Mesendoderm (in vitro differentiated cells): ENCODE results near the gene TWSG1.

ENCODE experiments used
- DNase-seq: peaks from one replicate; pipeline ENCODE4 v3.0.0; 2013
- H2AK5ac ChIP-seq: 2 replicates; pipeline ENCODE4 v1.6.1; 2013; ENCODE audit warnings: low read length, inconsistent platforms
- H2BK120ac ChIP-seq: 2 replicates; pipeline ENCODE4 v1.6.1; 2013; ENCODE audit warnings: low read depth, mild to moderate bottlenecking, low read length, moderate library complexity, mixed read lengths
- H2BK15ac ChIP-seq: replicated peaks from 2 replicates; pipeline ENCODE4 v1.6.1; 2013; ENCODE audit warnings: low read depth, mild to moderate bottlenecking, moderate library complexity
- H2BK5ac ChIP-seq: 2 replicates; pipeline ENCODE4 v1.6.1; 2013; ENCODE audit warnings: low read length, inconsistent platforms
- H3K18ac ChIP-seq: 2 replicates; pipeline ENCODE4 v1.6.1; 2013; ENCODE audit warnings: mild to moderate bottlenecking, low read length, mixed read lengths
- H3K23ac ChIP-seq: one replicate; pipeline ENCODE4 v1.6.1; 2013; ENCODE audit warnings: low read length
- H3K27ac ChIP-seq: 2 replicates; pipeline ENCODE4 v1.5.1; 2013; ENCODE audit warnings: low read depth, mild to moderate bottlenecking, inconsistent platforms, low read length, moderate library complexity
- H3K27me3 ChIP-seq: 2 replicates; pipeline ENCODE4 v1.6.1; 2013; ENCODE audit warnings: low read length, control low read depth, mild to moderate bottlenecking, inconsistent platforms; ENCODE audit not compliant: insufficient read depth, poor library complexity
- H3K36me3 ChIP-seq: 2 replicates; pipeline ENCODE4 v1.6.1; 2013; ENCODE audit warnings: low read length, inconsistent platforms; ENCODE audit not compliant: control insufficient read depth, insufficient read depth
- H3K4ac ChIP-seq: one replicate; pipeline ENCODE4 v1.6.1; 2013; ENCODE audit warnings: low read depth, mild to moderate bottlenecking, low read length, moderate library complexity
- H3K4me1 ChIP-seq: 2 replicates; pipeline ENCODE4 v1.6.1; 2013; ENCODE audit warnings: low read depth, low read length, inconsistent platforms; ENCODE audit not compliant: control insufficient read depth
- H3K4me2 ChIP-seq: 2 replicates; pipeline ENCODE4 v1.6.1; 2013; ENCODE audit warnings: low read length
- H3K4me3 ChIP-seq: 2 replicates; pipeline ENCODE4 v1.5.1; 2013; ENCODE audit warnings: mild to moderate bottlenecking, low read length
- H3K56ac ChIP-seq: one replicate; pipeline ENCODE4 v1.6.1; 2013; ENCODE audit warnings: low read length
- H3K79me1 ChIP-seq: 2 replicates; pipeline ENCODE4 v1.6.1; 2013; ENCODE audit warnings: low read length, inconsistent platforms
- H3K79me2 ChIP-seq: 2 replicates; pipeline ENCODE4 v1.6.1; 2013; ENCODE audit warnings: mild to moderate bottlenecking, low read length; ENCODE audit not compliant: control insufficient read depth, insufficient read depth
- H3K9ac ChIP-seq: 2 replicates; pipeline ENCODE4 v1.6.1; 2013; ENCODE audit warnings: low read length, inconsistent platforms
- H4K5ac ChIP-seq: one replicate; pipeline ENCODE4 v1.6.1; 2013; ENCODE audit warnings: low read length
- H4K8ac ChIP-seq: one replicate; pipeline ENCODE4 v1.6.1; 2013; ENCODE audit warnings: low read depth, mild to moderate bottlenecking, control low read depth, low read length, moderate library complexity
- WGBS: extraction: QIAGEN DNeasy Blood & Tissue Kit; methylation state at CpG from one replicate; pipeline ENCODE4 v1.1.7; 2013; ENCODE audit warnings: low lambda C conversion rate, missing lambda C conversion rate; ENCODE audit not compliant: insufficient coverage; ENCODE audit errors: extremely low coverage; 5-methylcytosine and 5-hydroxymethylcytosine counted together

TWSG1 gene

DNA sequence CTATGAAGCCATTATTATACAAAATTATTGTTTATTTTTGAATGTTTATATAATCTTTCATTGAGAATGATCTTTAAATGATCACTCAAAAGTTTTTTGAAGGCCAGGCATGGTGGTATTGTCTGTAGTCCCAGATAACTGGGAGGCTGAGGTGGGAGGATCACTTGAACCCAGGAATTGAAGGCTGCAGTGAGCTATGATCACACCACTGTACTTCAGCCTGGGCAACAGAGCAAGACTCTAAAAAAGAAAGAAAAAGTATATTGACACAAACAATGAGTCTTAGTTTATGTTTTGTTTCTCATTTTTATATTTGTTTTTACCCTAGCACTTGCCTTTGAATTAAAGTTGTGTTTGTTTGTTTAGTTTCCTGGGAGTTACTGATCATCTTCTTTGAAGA is 2.3 kb downstream of the TWSG1 start:
- H3K4me1 ChIP-seq: no peaks in the 10 kb centered on the region
- H3K4me2 ChIP-seq: no peak overlapping the region
- H3K56ac ChIP-seq: no peak overlapping the region
- H4K5ac ChIP-seq: no peak overlapping the region
- no peak overlapping the region for H3K18ac ChIP-seq
- no peak overlapping the region for H4K8ac ChIP-seq
- H3K9ac ChIP-seq: no peak overlapping the region
- no peaks in the 10 kb centered on the region for H3K79me2 ChIP-seq
- no peaks in the 10 kb centered on the region for H3K36me3 ChIP-seq
- no peak overlapping the region for H2BK15ac ChIP-seq
- H3K4ac ChIP-seq: no peak overlapping the region
- DNase-seq: no peak
- peaks cover 2% of the 10 kb centered on the region for H3K79me1 ChIP-seq
- no peak overlapping the region for H3K23ac ChIP-seq
- no peaks in the 10 kb centered on the region for H3K27me3 ChIP-seq
- H2BK120ac ChIP-seq: no peak overlapping the region
- no peak overlapping the region for H2AK5ac ChIP-seq
- no peak overlapping the region for H3K4me3 ChIP-seq
- no peak overlapping the region for H3K27ac ChIP-seq
- H2BK5ac ChIP-seq: no peak overlapping the region

DNA sequence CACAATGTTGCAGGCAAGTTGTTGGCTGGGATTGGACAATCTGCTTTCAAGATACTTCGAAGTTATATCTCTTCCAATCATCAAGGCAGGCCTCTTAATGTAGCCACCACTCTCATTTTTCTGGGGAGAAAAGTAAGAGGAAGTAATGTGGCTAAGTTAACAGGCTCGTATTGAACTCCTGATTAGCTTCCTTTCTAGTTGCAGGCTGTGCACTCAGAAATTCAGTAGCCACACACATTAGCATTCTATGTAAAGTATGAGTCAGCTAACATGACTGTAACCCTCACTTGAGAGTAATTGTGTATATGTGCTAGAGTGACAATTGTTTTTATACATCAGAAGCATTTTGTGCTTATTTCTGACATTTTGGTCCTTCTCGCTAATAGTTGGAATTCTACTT is 3.3 kb downstream of the TWSG1 start:
- H3K23ac ChIP-seq: no peak overlapping the region
- no peaks in the 10 kb centered on the region for H3K79me2 ChIP-seq
- no peak overlapping the region for H4K5ac ChIP-seq
- H3K27ac ChIP-seq: no peak overlapping the region
- no peak overlapping the region for H4K8ac ChIP-seq
- H3K4me1 ChIP-seq: no peaks in the 10 kb centered on the region
- no peak overlapping the region for H3K4ac ChIP-seq
- H3K9ac ChIP-seq: no peak overlapping the region
- no peaks in the 10 kb centered on the region for H3K36me3 ChIP-seq
- no peak overlapping the region for H2BK15ac ChIP-seq
- no peak overlapping the region for H3K4me3 ChIP-seq
- H2AK5ac ChIP-seq: no peak overlapping the region
- no peak overlapping the region for H2BK120ac ChIP-seq
- no peaks in the 10 kb centered on the region for H3K27me3 ChIP-seq
- WGBS: no CpG with 5 or more reads among the region's 3 CpGs
- no peak overlapping the region for H3K18ac ChIP-seq
- H3K79me1 ChIP-seq: peaks cover 2% of the 10 kb centered on the region
- no peak overlapping the region for H3K4me2 ChIP-seq
- H3K56ac ChIP-seq: no peak overlapping the region
- H2BK5ac ChIP-seq: no peak overlapping the region
- DNase-seq: no peak

DNA sequence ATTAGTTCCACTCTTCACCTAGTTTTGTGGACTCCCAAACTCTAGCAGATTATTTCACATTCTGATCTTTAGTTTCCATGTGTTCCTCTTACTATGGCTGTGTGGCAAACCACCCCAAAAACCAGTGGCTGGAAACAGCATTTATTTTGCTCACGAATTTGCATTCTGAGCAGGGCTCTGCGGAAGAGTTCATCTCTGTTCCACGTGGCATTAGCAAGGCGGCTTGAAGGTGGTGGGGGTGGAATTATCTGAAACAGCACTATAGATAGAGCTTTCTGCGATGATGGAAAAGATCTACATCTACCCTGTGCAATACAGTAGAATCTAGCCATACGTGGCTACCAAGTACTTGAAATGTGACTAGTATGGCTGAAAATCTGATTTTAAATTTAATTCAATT is 5.9 kb downstream of the TWSG1 start:
- Histone ChIP-seq H2BK15ac (no peak overlapping the region), H3K36me3 (no peaks in the 10 kb centered on the region), H4K8ac (no peak overlapping the region), H3K79me2 (no peaks in the 10 kb centered on the region), H3K79me1 (peaks cover 2% of the 10 kb centered on the region), H3K56ac (no peak overlapping the region), H2AK5ac (no peak overlapping the region), H2BK5ac (no peak overlapping the region), H3K27me3 (no peaks in the 10 kb centered on the region), H3K4me3 (no peak overlapping the region), H3K4me1 (no peaks in the 10 kb centered on the region), H3K27ac (no peak overlapping the region), H2BK120ac (no peak overlapping the region), H3K9ac (no peak overlapping the region), H3K18ac (no peak overlapping the region), H3K23ac (no peak overlapping the region), H3K4me2 (no peak overlapping the region), H4K5ac (no peak overlapping the region), H3K4ac (no peak overlapping the region)
- DNase-seq: no peak
- no CpG with 5 or more reads among the region's 6 CpGs for WGBS

DNA sequence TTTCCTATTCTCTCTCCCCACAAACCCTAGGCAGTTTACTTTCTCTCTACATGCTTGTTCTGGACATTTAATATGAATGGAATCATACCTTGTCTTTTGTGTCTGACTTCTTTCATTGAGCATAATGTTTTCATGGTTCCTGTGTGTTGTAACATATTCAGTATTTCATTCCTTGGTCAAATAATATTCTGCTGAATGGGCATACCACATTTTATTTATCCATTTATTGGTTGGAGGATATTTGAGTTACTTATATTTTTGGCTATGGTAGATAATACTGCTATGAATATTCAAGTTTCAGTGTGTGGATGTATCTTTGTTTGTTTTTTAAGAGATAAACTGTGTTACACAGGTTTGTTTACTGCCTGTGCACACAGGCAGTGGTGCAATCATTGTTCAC is 9.0 kb downstream of the TWSG1 start:
- Histone ChIP-seq H3K79me1 (peaks cover 2% of the 10 kb centered on the region), H2BK120ac (no peak overlapping the region), H4K8ac (no peak overlapping the region), H3K4me3 (no peak overlapping the region), H3K36me3 (no peaks in the 10 kb centered on the region), H3K56ac (no peak overlapping the region), H2BK15ac (no peak overlapping the region), H3K4me2 (no peak overlapping the region), H3K27ac (no peak overlapping the region), H2BK5ac (no peak overlapping the region), H3K4me1 (no peaks in the 10 kb centered on the region), H3K79me2 (no peaks in the 10 kb centered on the region), H3K9ac (no peak overlapping the region), H4K5ac (no peak overlapping the region), H3K4ac (no peak overlapping the region), H3K23ac (no peak overlapping the region), H2AK5ac (no peak overlapping the region), H3K27me3 (no peaks in the 10 kb centered on the region), H3K18ac (no peak overlapping the region)
- DNase-seq: no peak

DNA sequence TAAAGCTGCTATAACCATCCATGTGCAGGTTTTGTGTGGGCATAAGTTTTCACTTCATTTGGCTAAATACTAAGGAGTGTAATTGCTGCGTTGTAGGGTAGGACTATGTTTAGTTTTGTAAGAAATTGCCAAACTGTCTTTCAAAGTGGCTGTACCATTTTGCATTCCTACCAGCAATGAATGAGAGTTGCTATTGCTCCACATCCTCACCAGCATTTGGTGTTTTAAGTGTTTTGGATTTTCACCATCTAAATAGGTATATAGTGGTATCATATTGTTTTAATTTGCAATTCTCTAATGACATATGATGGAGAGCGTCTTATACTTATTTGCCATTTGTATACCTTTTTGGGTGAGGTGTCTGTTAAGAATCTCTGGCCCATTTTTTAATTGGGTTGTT is 12.2 kb downstream of the TWSG1 start:
- WGBS: no CpG with 5 or more reads among the region's 2 CpGs
- no peaks in the 10 kb centered on the region for H3K79me1 ChIP-seq
- no peak overlapping the region for H2BK15ac ChIP-seq
- no peak overlapping the region for H2BK120ac ChIP-seq
- DNase-seq: no peak
- no peak overlapping the region for H3K4ac ChIP-seq
- H4K5ac ChIP-seq: no peak overlapping the region
- H2AK5ac ChIP-seq: no peak overlapping the region
- no peak overlapping the region for H2BK5ac ChIP-seq
- no peaks in the 10 kb centered on the region for H3K36me3 ChIP-seq
- no peak overlapping the region for H3K23ac ChIP-seq
- H4K8ac ChIP-seq: no peak overlapping the region
- H3K56ac ChIP-seq: no peak overlapping the region
- H3K79me2 ChIP-seq: no peaks in the 10 kb centered on the region
- no peaks in the 10 kb centered on the region for H3K4me1 ChIP-seq
- H3K9ac ChIP-seq: no peak overlapping the region
- no peak overlapping the region for H3K27ac ChIP-seq
- H3K18ac ChIP-seq: no peak overlapping the region
- H3K4me2 ChIP-seq: no peak overlapping the region
- no peaks in the 10 kb centered on the region for H3K27me3 ChIP-seq
- H3K4me3 ChIP-seq: no peak overlapping the region

DNA sequence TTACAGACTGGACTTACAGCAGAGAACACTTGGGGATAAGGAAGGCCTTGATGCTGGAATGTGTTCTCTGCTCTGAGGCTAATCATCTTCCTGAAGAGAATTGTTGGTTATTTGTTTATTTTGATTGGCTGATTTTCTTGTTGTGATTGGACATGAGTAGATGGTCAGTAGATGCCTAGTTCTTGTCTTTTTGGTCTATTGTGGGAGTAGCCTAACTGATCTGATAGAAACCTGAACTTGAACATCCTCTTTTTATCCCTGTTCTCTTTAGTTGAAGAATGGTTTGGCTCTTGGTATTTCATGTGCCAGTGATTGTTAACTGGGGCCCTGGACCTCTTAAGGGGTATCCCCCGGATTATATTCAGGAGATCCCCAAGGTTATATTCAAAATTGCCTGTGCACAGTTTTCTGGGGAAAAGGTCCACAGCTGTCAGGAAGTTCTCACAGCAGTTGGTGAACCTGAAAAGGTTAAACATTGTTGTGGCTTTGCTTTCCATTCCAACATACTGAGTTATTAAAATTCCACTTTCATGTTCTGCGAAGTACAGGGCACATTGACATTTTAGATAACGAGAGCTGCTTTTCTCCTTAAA is 13.6 kb downstream of the TWSG1 start:
- H3K18ac ChIP-seq: no peak overlapping the region
- no peaks in the 10 kb centered on the region for H3K27me3 ChIP-seq
- H3K36me3 ChIP-seq: no peaks in the 10 kb centered on the region
- no peak overlapping the region for H3K4ac ChIP-seq
- no peak overlapping the region for H4K5ac ChIP-seq
- H3K27ac ChIP-seq: no peak overlapping the region
- no peaks in the 10 kb centered on the region for H3K4me1 ChIP-seq
- H2BK5ac ChIP-seq: no peak overlapping the region
- no peaks in the 10 kb centered on the region for H3K79me2 ChIP-seq
- no peak overlapping the region for H3K4me3 ChIP-seq
- no peak overlapping the region for H4K8ac ChIP-seq
- H3K4me2 ChIP-seq: no peak overlapping the region
- DNase-seq: no peak
- no CpG with 5 or more reads among the region's 3 CpGs for WGBS
- H2BK15ac ChIP-seq: no peak overlapping the region
- H2AK5ac ChIP-seq: no peak overlapping the region
- no peak overlapping the region for H3K56ac ChIP-seq
- no peak overlapping the region for H3K9ac ChIP-seq
- H3K23ac ChIP-seq: no peak overlapping the region
- H3K79me1 ChIP-seq: no peaks in the 10 kb centered on the region
- H2BK120ac ChIP-seq: no peak overlapping the region
